Measurements from ENCODE around the gene GET4. TPM values are rescaled to one million over a fixed set of nuclear protein-coding genes. Genes with fewer than 3 reads are reported as not detected.

GET4 gene
- total and polyA plus RNA-seq, 5 donors, result 20.1 to 23.6 (median 22.2) TPM

DNA sequence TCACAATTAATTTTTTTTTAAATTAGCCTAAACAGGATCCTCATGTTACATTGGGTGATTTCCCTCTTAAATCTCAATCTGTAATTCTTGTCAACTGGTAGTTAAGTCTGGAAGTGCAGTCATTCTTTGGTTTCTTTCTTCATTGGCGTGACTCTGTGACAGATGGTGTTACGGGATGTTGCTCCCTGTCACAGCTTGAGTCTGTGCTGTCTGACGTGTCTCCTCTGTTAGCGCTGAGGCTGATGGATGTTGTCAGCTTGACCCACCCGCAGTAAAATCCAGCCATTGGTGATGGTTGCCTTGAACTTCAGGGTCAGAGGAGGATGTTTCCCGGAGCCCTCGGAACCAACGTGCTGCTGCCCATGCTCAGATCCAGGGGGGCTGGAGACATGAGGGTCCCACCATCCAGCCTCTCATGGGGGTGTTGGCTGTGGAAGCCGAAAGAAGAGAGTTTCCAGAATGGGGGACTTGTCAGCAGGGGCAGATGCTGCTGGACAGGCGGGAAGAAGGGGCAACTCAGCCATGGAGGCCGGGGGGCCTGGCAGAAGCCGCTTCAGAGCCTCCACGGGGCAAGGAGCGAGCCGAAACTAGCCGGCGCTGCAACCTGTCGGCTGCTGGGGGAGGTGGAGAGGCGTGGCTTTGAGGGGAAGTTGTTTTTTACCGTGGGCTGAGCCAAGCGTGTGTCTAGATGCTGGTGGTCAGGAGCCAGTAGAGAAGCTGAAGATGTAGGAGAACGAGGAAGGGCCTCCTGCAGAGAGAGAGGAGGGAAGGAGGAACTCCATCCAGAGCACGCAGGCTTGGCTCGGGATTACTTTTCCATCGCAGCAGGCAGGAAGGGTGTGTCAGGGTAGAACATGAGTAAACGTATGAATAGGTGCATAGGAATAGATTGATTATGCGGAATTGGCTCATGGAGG, 40.6 kb upstream of the GET4 start:
- no peak for DNase-seq
- H3K4me3 ChIP-seq (ENCODE audit: low read length), result no peak overlapping the region
- no peaks in the 10 kb centered on the region for H3K9me3 ChIP-seq (ENCODE audit: control insufficient read depth, low read length)
- peaks cover 17% of the 10 kb centered on the region for H3K4me1 ChIP-seq (ENCODE audit: control insufficient read depth, insufficient read depth, low read length)
- no peaks in the 10 kb centered on the region for H3K27me3 ChIP-seq (ENCODE audit: control insufficient read depth, insufficient read depth)
- intact Hi-C loops (cut with DNase I), result loop anchor here in 2 of 4 donors (5.0 kb wide), 1 partner anchor 37 kb away; no protein-coding TSS in a partner anchor
- H3K27ac ChIP-seq (ENCODE audit: low read length), result peak overlapping the region; percentile 75
- ATAC-seq, result peak in 1 of 2 donors; percentile 50
- 74% methylated on average over 27 of the region's 27 CpGs for WGBS

DNA sequence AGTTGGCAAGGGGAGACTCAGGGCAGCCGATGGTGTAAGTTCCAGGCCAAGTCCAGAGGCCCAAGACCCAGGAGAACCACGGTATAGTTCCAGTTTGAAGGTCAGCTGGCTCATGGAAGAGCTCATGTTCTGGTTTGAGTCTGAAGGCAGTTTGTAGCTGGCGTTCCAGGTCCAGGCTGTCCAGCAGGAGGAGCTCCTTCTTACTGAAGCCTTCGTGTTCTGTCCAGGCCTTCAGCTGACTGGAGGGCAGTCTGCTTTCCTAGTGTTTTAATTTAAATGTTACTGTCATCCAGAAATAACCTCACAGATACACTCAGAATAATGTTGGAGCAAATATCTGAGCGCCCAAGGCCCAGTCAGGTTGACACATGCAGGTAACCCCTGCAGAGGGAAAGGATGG, 39.9 kb upstream of the GET4 start:
- ATAC-seq, result peak; percentile 40 to 53
- H3K4me3 ChIP-seq (ENCODE audit: low read length), result no peak overlapping the region
- WGBS, result 64% methylated on average over 5 of the region's 5 CpGs
- peak overlapping the region; percentile 75 for H3K27ac ChIP-seq (ENCODE audit: low read length)
- intact Hi-C loops (cut with DNase I), result loop anchor here in 2 of 4 donors (5.0 kb wide), 1 partner anchor 36 kb away; no protein-coding TSS in a partner anchor
- H3K9me3 ChIP-seq (ENCODE audit: control insufficient read depth, low read length), result no peaks in the 10 kb centered on the region
- H3K4me1 ChIP-seq (ENCODE audit: control insufficient read depth, insufficient read depth, low read length), result peaks cover 16% of the 10 kb centered on the region
- DNase-seq, result peak in 1 of 3 donors; percentile 71
- H3K27me3 ChIP-seq (ENCODE audit: control insufficient read depth, insufficient read depth), result no peaks in the 10 kb centered on the region

DNA sequence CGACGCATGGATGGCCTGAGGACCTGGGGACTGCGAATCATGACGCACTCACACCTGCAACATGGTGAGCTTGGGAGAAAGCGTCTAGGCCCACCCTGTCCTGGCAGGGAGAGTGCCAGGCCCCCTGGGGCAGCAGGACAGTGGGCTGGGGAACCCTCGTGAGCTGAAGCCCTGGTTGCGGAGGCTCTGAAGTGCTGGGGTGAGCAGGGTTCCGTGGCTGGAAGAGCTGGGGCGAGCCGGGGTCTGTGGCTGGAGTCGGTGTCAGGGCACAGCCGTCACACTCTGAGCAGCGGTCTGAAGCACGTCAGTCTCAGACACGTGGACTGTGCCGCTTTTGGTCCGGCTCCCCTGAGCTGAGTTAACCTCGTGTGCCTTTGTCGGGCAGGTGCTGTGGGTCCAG, 39.4 kb upstream of the GET4 start:
- peak overlapping the region; percentile 75 for H3K27ac ChIP-seq (ENCODE audit: low read length)
- no peak for DNase-seq
- H3K4me3 ChIP-seq (ENCODE audit: low read length), result no peak overlapping the region
- H3K9me3 ChIP-seq (ENCODE audit: control insufficient read depth, low read length), result no peaks in the 10 kb centered on the region
- WGBS, result 79% methylated on average over 19 of the region's 19 CpGs
- ATAC-seq, result peak; percentile 27 to 40
- peaks cover 16% of the 10 kb centered on the region for H3K4me1 ChIP-seq (ENCODE audit: control insufficient read depth, insufficient read depth, low read length)
- intact Hi-C loops (cut with DNase I), result loop anchor here in 2 of 4 donors (5.0 kb wide), 1 partner anchor 35 kb away; no protein-coding TSS in a partner anchor
- H3K27me3 ChIP-seq (ENCODE audit: control insufficient read depth, insufficient read depth), result no peaks in the 10 kb centered on the region

DNA sequence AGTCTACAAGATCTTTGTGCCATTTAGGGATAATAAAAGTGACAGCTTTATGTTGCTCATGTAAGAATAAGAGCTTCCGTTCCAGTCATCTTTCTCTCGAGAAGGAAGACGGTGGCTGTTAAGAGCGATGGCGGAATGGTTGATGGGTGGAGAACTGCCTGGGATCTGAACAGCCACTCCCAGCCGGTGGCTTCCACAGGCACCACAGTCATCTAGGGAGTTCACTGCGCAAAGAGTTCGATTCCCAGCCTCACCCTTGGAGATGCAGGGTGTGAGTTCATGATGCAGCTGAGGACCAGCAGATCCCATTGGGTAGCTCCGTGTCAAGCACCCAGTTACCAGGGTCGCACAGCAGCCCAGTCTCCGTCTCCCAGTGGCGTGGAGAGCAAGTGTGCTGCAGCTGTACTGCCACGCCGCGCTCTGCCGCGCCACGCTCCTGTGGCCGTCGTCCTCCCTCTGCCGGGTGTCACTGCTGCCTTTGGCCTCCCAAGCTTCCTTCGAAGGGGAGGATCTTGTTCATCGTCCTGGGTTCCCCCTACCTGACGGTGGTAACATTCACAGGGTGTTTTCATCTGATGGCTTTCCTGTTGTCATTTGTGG, 36.3 kb upstream of the GET4 start:
- DNase-seq (no peak), ATAC-seq (no peak)
- 91% methylated on average over 24 of the region's 24 CpGs for WGBS
- H3K9me3 ChIP-seq (ENCODE audit: control insufficient read depth, low read length), result no peaks in the 10 kb centered on the region
- no peaks in the 10 kb centered on the region for H3K27me3 ChIP-seq (ENCODE audit: control insufficient read depth, insufficient read depth)
- no peak overlapping the region for H3K27ac ChIP-seq (ENCODE audit: low read length)
- H3K4me3 ChIP-seq (ENCODE audit: low read length), result no peak overlapping the region
- H3K4me1 ChIP-seq (ENCODE audit: control insufficient read depth, insufficient read depth, low read length), result peaks cover 11% of the 10 kb centered on the region
- intact Hi-C loops (cut with DNase I), result no loop called here

DNA sequence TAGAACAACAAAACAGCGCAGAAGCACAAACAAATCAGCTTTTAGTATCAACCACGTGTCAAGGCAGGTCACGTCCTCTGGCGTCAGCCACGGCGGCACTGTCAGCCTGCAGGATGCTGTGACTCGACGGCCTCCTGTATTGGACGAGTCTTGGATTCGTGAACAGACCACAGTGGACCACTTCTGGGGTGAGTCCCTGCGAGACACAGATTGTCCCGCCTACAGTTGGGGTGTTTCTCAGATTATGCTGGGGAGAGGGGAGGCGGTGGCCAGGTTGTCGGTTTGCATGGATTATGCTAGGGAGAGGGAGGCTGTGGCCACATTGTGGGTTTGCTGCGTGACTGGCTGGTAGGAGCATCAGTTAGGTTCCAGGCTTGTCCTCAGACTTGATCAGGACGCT, 34.4 kb upstream of the GET4 start:
- Histone ChIP-seq H3K9me3 (ENCODE audit: control insufficient read depth, low read length) (no peaks in the 10 kb centered on the region), H3K4me3 (ENCODE audit: low read length) (no peak overlapping the region), H3K27me3 (ENCODE audit: control insufficient read depth, insufficient read depth) (no peaks in the 10 kb centered on the region), H3K27ac (ENCODE audit: low read length) (no peak overlapping the region), H3K4me1 (ENCODE audit: control insufficient read depth, insufficient read depth, low read length) (peaks cover 3% of the 10 kb centered on the region)
- 86% methylated on average over 16 of the region's 16 CpGs for WGBS
- intact Hi-C loops (cut with DNase I), result no loop called here
- no peak for ATAC-seq
- DNase-seq, result no peak

DNA sequence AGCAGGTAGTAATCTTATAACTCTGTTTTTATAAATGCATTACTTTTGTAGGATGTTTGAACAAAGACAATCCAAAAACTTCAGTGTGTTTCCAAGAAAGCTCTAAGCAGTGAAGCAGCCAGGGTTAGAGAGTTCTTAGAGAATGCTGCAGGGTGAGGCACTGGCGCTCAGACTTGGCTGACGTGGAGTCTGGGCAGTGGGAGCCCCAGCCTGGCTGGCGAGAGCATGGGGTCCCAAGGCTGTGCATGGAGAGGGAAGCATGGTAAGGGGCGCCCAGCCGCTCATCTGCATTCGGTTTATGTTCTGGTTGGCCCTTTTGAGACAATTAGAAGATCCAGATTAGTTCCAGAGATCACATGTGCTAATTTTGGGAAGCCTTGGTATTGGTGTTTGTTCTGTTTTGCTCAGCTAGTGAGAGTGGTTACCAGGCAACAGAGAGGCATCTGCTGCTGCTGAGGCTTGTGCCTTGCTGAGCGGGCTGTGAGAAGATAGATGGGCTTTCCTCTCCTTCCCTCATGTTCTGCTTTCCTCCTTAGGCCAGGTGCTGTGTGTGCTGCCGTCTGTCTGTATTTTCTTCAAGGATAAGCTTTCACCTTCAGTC, 33.8 kb upstream of the GET4 start:
- Histone ChIP-seq H3K27ac (ENCODE audit: low read length) (no peak overlapping the region), H3K4me3 (ENCODE audit: low read length) (no peak overlapping the region), H3K27me3 (ENCODE audit: control insufficient read depth, insufficient read depth) (no peaks in the 10 kb centered on the region), H3K9me3 (ENCODE audit: control insufficient read depth, low read length) (no peaks in the 10 kb centered on the region), H3K4me1 (ENCODE audit: control insufficient read depth, insufficient read depth, low read length) (peaks cover 2% of the 10 kb centered on the region)
- DNase-seq, result no peak
- intact Hi-C loops (cut with DNase I), result no loop called here
- ATAC-seq, result peak; percentile 49 to 78
- WGBS, result 60% methylated on average over 8 of the region's 8 CpGs

DNA sequence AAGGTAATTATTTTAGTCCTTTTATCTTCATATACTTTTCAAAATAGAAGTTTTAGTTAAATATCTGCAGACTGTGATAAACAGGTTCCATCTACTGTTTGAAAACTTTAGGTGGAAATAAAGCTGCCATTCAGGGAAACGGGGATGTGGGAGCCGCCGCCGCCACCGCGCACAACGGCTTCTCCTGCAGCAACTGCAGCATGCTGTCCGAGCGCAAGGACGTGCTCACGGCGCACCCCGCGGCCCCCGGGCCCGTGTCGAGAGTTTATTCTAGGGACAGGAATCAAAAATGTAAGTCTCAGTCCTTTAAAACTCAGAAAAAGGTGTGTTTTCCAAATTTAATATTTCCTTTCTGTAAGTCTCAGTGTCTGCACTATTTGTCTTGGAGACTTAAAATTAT, 33.1 kb upstream of the GET4 start:
- intact Hi-C loops (cut with DNase I), result no loop called here
- 94% methylated on average over 17 of the region's 17 CpGs for WGBS
- Histone ChIP-seq H3K4me1 (ENCODE audit: control insufficient read depth, insufficient read depth, low read length) (peaks cover 2% of the 10 kb centered on the region), H3K4me3 (ENCODE audit: low read length) (no peak overlapping the region), H3K27ac (ENCODE audit: low read length) (no peak overlapping the region), H3K9me3 (ENCODE audit: control insufficient read depth, low read length) (no peaks in the 10 kb centered on the region), H3K27me3 (ENCODE audit: control insufficient read depth, insufficient read depth) (no peaks in the 10 kb centered on the region)
- no peak for DNase-seq
- no peak for ATAC-seq

DNA sequence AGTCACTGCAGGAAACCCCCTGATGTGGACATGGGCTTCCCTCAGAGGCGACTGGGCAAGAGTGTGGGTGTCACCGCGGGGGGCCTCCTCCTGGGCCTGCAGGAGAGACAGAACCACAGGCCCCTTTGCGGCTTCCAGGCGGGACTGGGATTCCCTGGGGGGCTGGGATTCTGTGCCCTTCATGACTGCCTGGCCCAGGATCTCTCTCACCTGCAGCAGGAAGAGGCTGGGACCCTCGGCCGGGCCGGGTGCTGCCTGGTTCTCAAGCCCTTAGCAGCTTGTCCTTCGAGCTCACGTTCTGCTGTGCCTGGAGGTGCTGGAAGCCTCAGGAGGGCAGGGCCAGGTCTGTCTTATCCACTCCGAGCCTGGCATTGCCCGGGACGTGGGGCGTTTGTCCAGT, 32.3 kb upstream of the GET4 start:
- WGBS, result 85% methylated on average over 14 of the region's 14 CpGs
- no peak overlapping the region for H3K4me3 ChIP-seq (ENCODE audit: low read length)
- H3K27me3 ChIP-seq (ENCODE audit: control insufficient read depth, insufficient read depth), result no peaks in the 10 kb centered on the region
- DNase-seq, result no peak
- no peak overlapping the region for H3K27ac ChIP-seq (ENCODE audit: low read length)
- no peaks in the 10 kb centered on the region for H3K9me3 ChIP-seq (ENCODE audit: control insufficient read depth, low read length)
- peak in 1 of 2 donors; percentile 17 for ATAC-seq
- intact Hi-C loops (cut with DNase I), result no loop called here
- peaks cover 2% of the 10 kb centered on the region for H3K4me1 ChIP-seq (ENCODE audit: control insufficient read depth, insufficient read depth, low read length)

DNA sequence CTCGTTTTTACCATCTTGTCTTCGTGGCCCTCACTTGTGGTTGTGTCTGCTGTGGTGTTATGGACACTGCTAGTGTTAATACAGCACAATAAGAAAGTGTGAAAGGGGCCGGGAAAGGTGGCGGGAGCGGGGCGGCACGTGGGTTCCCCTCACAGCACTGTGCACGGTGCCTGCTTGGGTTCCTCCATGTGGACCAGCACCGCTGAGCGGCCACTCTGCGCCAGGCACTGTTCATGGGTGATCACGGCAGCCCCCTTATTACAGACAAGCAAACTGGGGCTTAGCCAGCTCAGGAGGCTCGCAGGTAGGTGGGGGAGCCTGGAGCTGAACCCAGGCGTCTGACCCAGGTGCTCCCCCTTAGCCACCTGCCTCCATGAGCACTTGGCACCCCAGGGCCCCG, 31.8 kb upstream of the GET4 start:
- intact Hi-C loops (cut with DNase I), result no loop called here
- DNase-seq (no peak), ATAC-seq (peak in 1 of 2 donors; percentile 27)
- peaks cover 2% of the 10 kb centered on the region for H3K4me1 ChIP-seq (ENCODE audit: control insufficient read depth, insufficient read depth, low read length)
- H3K27ac ChIP-seq (ENCODE audit: low read length), result no peak overlapping the region
- H3K4me3 ChIP-seq (ENCODE audit: low read length), result no peak overlapping the region
- WGBS, result 96% methylated on average over 15 of the region's 15 CpGs
- no peaks in the 10 kb centered on the region for H3K9me3 ChIP-seq (ENCODE audit: control insufficient read depth, low read length)
- no peaks in the 10 kb centered on the region for H3K27me3 ChIP-seq (ENCODE audit: control insufficient read depth, insufficient read depth)

DNA sequence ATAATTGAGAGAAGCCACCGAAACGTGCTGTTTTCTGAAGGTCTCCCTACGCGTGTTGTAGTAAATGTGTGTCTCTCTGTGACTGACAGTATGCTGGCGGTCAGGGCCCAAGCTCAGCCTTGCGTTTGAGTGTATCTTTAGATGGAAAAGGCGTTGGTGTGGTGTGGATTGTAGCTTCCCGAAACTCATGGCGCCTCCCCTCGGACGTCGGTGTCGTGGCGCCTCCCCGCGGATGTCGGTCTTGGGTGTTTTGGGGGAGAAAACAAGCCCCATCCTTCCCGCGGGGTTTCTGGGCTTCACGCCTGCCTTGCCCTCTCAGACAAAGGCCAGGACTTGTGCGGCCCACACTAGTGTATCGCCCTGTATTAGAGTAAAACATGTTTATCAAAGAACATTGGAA, 31.3 kb upstream of the GET4 start:
- DNase-seq (no peak), ATAC-seq (no peak)
- H3K9me3 ChIP-seq (ENCODE audit: control insufficient read depth, low read length), result no peaks in the 10 kb centered on the region
- H3K27me3 ChIP-seq (ENCODE audit: control insufficient read depth, insufficient read depth), result no peaks in the 10 kb centered on the region
- H3K4me3 ChIP-seq (ENCODE audit: low read length), result no peak overlapping the region
- H3K27ac ChIP-seq (ENCODE audit: low read length), result no peak overlapping the region
- 91% methylated on average over 22 of the region's 22 CpGs for WGBS
- peaks cover 2% of the 10 kb centered on the region for H3K4me1 ChIP-seq (ENCODE audit: control insufficient read depth, insufficient read depth, low read length)
- intact Hi-C loops (cut with DNase I), result no loop called here

DNA sequence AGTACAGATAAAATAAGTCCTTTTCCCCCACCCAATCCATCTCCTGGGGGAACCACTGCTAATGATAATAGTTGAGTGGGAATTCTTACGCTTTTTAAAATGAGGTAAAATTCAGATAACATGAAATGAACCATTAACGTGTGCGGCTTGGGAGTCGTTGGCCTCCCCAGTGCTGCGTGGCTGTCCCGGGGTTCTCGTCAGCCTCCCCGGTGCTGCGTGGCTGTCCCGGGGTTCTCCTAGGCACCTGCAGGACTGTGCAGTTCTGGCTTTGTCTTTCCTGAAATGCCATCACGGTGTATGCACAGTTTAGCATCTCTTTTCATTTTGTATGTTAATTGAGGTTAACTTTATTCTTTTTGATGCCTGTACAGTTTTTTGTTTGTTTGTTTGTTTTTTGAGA, 30.6 kb upstream of the GET4 start:
- Histone ChIP-seq H3K4me3 (ENCODE audit: low read length) (no peak overlapping the region), H3K27me3 (ENCODE audit: control insufficient read depth, insufficient read depth) (no peaks in the 10 kb centered on the region), H3K27ac (ENCODE audit: low read length) (no peak overlapping the region), H3K9me3 (ENCODE audit: control insufficient read depth, low read length) (no peaks in the 10 kb centered on the region), H3K4me1 (ENCODE audit: control insufficient read depth, insufficient read depth, low read length) (peaks cover 2% of the 10 kb centered on the region)
- intact Hi-C loops (cut with DNase I), result no loop called here
- DNase-seq (no peak), ATAC-seq (no peak)
- 93% methylated on average over 11 of the region's 11 CpGs for WGBS
